Left lung (tissue), 10 donors: ENCODE measurements around the gene ATXN10. TPM values are rescaled to one million over a fixed set of nuclear protein-coding genes. Genes with fewer than 3 reads are reported as not detected.

Experiments used
- ATAC-seq: fragments of 200-7000 bp; cut with Tn5 transposase; one replicate; pipeline ENCODE4 v1.9.1; 2020; ENCODE audit warnings: moderate library complexity
- DNase-seq, 4 donors: peaks; one replicate each; pipeline ENCODE4 v3.0.0-alpha.2; 2013 to 2020
- H3K27ac ChIP-seq, 2 donors: fragments of 200-600 bp; sonication (generic) in 1 of 2; one replicate each; pipeline versions ENCODE4 v1.5.0 to v1.8.0; 2020 to 2021
- H3K27me3 ChIP-seq, 2 donors: fragments of 200-600 bp; sonication (generic) in 1 of 2; one replicate each; pipeline versions ENCODE4 v1.5.0 to v1.8.0; 2020 to 2021
- H3K36me3 ChIP-seq, 2 donors: fragments of 200-600 bp; sonication (generic) in 1 of 2; one replicate each; pipeline versions ENCODE4 v1.5.0 to v1.8.0; 2020 to 2021
- H3K4me1 ChIP-seq, 2 donors: fragments of 200-600 bp; one replicate each; pipeline ENCODE4 v1.8.0; 2021
- H3K4me3 ChIP-seq, 2 donors: fragments of 200-600 bp; sonication (generic) in 1 of 2; one replicate each; pipeline versions ENCODE4 v1.5.0 to v1.8.0; 2020 to 2021; ENCODE audit warnings: mild to moderate bottlenecking in 1 of 2
- H3K9me3 ChIP-seq, 2 donors: fragments of 200-600 bp; sonication (generic) in 1 of 2; one replicate each; pipeline versions ENCODE4 v1.5.0 to v1.8.0; 2020 to 2021
- CTCF ChIP-seq, 2 donors: fragments of 200-600 bp; sonication (generic) in 1 of 2; IDR thresholded peaks; one replicate each; pipeline versions ENCODE4 v1.5.0 to v1.8.0; 2021; ENCODE audit warnings: antibody characterized with exemption in 2 of 2
- intact Hi-C, 2 donors: fragments of 100-400 bp; cut with DNase I; formaldehyde crosslinking; loops; one replicate each; pipeline versions ENCODE4 v1.11.2 to v1.14.2; 2022
- polyA plus RNA-seq, 6 donors: library from polyadenylated mRNA; unstranded; fragments of 120-200 nt; gene quantifications; one replicate each; pipeline ENCODE4 v1.2.1, GENCODE V29; 2013; ENCODE audit not compliant: insufficient read length in 6 of 6
- total RNA-seq, 2 donors: library from RNA; stranded (reverse); fragmentation: NEBNext Ultra II Directional; extraction: Animal tissue kit (Norgen Biotek cat#: 25700); gene quantifications; one replicate each; pipeline ENCODE4 v1.2.1, GENCODE V29; 2021
- donor health status: DM: no; HTN: yes; CAD: no.
- donor health status: DM: no; HTN: no; CAD: no.

Gene ATXN10
- total and polyA plus RNA-seq, 8 donors, result 117 to 281 (median 237) TPM

GRCh38 chr22:45770506-45770905 lies 98.9 kb downstream of the ATXN10 start:
- H3K9me3 ChIP-seq, result no peaks in the 10 kb centered on the region
- TF ChIP-seq CTCF (IDR thresholded peaks at IDR 0.05), result no peak
- ATAC-seq (no peak), DNase-seq (no peak)
- no peaks in the 10 kb centered on the region for H3K4me1 ChIP-seq
- H3K27ac ChIP-seq, result no peak overlapping the region
- H3K36me3 ChIP-seq, result peaks cover 0 to 5% of the 10 kb centered on the region in 2 donors
- H3K4me3 ChIP-seq, result no peak overlapping the region
- intact Hi-C loops, result no loop called here
- no peaks in the 10 kb centered on the region for H3K27me3 ChIP-seq

GRCh38 chr22:45771057-45771456 lies 99.4 kb downstream of the ATXN10 start:
- Histone ChIP-seq H3K36me3 (peaks cover 0 to 5% of the 10 kb centered on the region in 2 donors), H3K4me1 (no peaks in the 10 kb centered on the region), H3K27ac (no peak overlapping the region), H3K27me3 (no peaks in the 10 kb centered on the region), H3K9me3 (no peaks in the 10 kb centered on the region), H3K4me3 (no peak overlapping the region)
- intact Hi-C loops, result no loop called here
- no peak for TF ChIP-seq CTCF (IDR thresholded peaks at IDR 0.05)
- ATAC-seq (no peak), DNase-seq (no peak)

GRCh38 chr22:45771711-45772110 lies 100.1 kb downstream of the ATXN10 start:
- Histone ChIP-seq H3K27ac (no peak overlapping the region), H3K4me3 (no peak overlapping the region), H3K4me1 (no peaks in the 10 kb centered on the region), H3K36me3 (peaks cover 0 to 5% of the 10 kb centered on the region in 2 donors), H3K27me3 (no peaks in the 10 kb centered on the region), H3K9me3 (no peaks in the 10 kb centered on the region)
- TF ChIP-seq CTCF (IDR thresholded peaks at IDR 0.05), result no peak
- DNase-seq, result no peak
- intact Hi-C loops, result no loop called here
- ATAC-seq, result no peak

- Histone ChIP-seq H3K9me3 (no peaks in the 10 kb centered on the region), H3K4me1 (no peaks in the 10 kb centered on the region), H3K36me3 (peaks cover 0 to 5% of the 10 kb centered on the region in 2 donors), H3K4me3 (no peak overlapping the region), H3K27ac (no peak overlapping the region), H3K27me3 (no peaks in the 10 kb centered on the region)
- intact Hi-C loops, result no loop called here
- no peak for DNase-seq
- ATAC-seq, result no peak
- no peak for TF ChIP-seq CTCF (IDR thresholded peaks at IDR 0.05)
These were observed 101.1 kb downstream of the ATXN10 start for GRCh38 chr22:45772743-45773142.

GRCh38 chr22:45774001-45774670 lies 102.5 kb downstream of the ATXN10 start:
- intact Hi-C loops, result no loop called here
- Histone ChIP-seq H3K4me3 (no peak overlapping the region), H3K9me3 (no peaks in the 10 kb centered on the region), H3K27me3 (no peaks in the 10 kb centered on the region), H3K36me3 (peaks cover 0 to 5% of the 10 kb centered on the region in 2 donors), H3K27ac (no peak overlapping the region), H3K4me1 (no peaks in the 10 kb centered on the region)
- ATAC-seq (no peak), DNase-seq (no peak)
- no peak for TF ChIP-seq CTCF (IDR thresholded peaks at IDR 0.05)
